Measurements from ENCODE around the gene CLASP1.

CLASP1 gene

GRCh38 chr2:121429119-121429903 is 220.0 kb downstream of the CLASP1 start:
- no peak for DNase-seq (ENCODE audit: low read depth in 1 of 2, low spot score in 1 of 2)

GRCh38 chr2:121427187-121427689 is 222.0 kb downstream of the CLASP1 start:
- no peak for DNase-seq (ENCODE audit: low read depth in 1 of 2, low spot score in 1 of 2)

- no peak for DNase-seq (ENCODE audit: low read depth in 1 of 2, low spot score in 1 of 2)
Measured at GRCh38 chr2:121420486-121420885, 228.8 kb downstream of the CLASP1 start.

- DNase-seq (ENCODE audit: low read depth in 1 of 2, low spot score in 1 of 2): no peak
Measured at GRCh38 chr2:121419081-121419699, 230.1 kb downstream of the CLASP1 start.

- no peak for DNase-seq (ENCODE audit: low read depth in 1 of 2, low spot score in 1 of 2)
Measured at GRCh38 chr2:121418494-121419058, 230.7 kb downstream of the CLASP1 start.

GRCh38 chr2:121417826-121418225 is 231.4 kb downstream of the CLASP1 start:
- no peak for DNase-seq (ENCODE audit: low read depth in 1 of 2, low spot score in 1 of 2)

GRCh38 chr2:121415727-121416126 is 233.5 kb downstream of the CLASP1 start:
- no peak for DNase-seq (ENCODE audit: low read depth in 1 of 2, low spot score in 1 of 2)

- no peak for DNase-seq (ENCODE audit: low read depth in 1 of 2, low spot score in 1 of 2)
Measured at GRCh38 chr2:121412349-121412748, 236.9 kb downstream of the CLASP1 start.

GRCh38 chr2:121409966-121410365 is 239.3 kb downstream of the CLASP1 start:
- no peak for DNase-seq (ENCODE audit: low read depth in 1 of 2, low spot score in 1 of 2)

- DNase-seq (ENCODE audit: low read depth in 1 of 2, low spot score in 1 of 2): no peak
Measured at GRCh38 chr2:121409388-121409787, 239.9 kb downstream of the CLASP1 start.

GRCh38 chr2:121408641-121409040 is 240.6 kb downstream of the CLASP1 start:
- no peak for DNase-seq (ENCODE audit: low read depth in 1 of 2, low spot score in 1 of 2)

- DNase-seq (ENCODE audit: low read depth in 1 of 2, low spot score in 1 of 2): no peak
Measured at GRCh38 chr2:121405233-121405632, 244.0 kb downstream of the CLASP1 start.

GRCh38 chr2:121400201-121400600 is 249.1 kb downstream of the CLASP1 start:
- no peak for DNase-seq (ENCODE audit: low read depth in 1 of 2, low spot score in 1 of 2)

GRCh38 chr2:121398853-121399252 is 250.4 kb downstream of the CLASP1 start:
- no peak for DNase-seq (ENCODE audit: low read depth in 1 of 2, low spot score in 1 of 2)

- DNase-seq (ENCODE audit: low read depth in 1 of 2, low spot score in 1 of 2): no peak
Measured at GRCh38 chr2:121390082-121390692, 259.1 kb downstream of the CLASP1 start.

- no peak for DNase-seq (ENCODE audit: low read depth in 1 of 2, low spot score in 1 of 2)
Measured at GRCh38 chr2:121388371-121388770, 260.9 kb downstream of the CLASP1 start.

- DNase-seq (ENCODE audit: low read depth in 1 of 2, low spot score in 1 of 2): no peak
Measured at GRCh38 chr2:121387591-121388325, 261.5 kb downstream of the CLASP1 start.

- no peak for DNase-seq (ENCODE audit: low read depth in 1 of 2, low spot score in 1 of 2)
Measured at GRCh38 chr2:121386707-121387106, 262.6 kb downstream of the CLASP1 start.

GRCh38 chr2:121386102-121386501 is 263.2 kb downstream of the CLASP1 start:
- DNase-seq (ENCODE audit: low read depth in 1 of 2, low spot score in 1 of 2): no peak

GRCh38 chr2:121382744-121383143 is 266.5 kb downstream of the CLASP1 start:
- DNase-seq (ENCODE audit: low read depth in 1 of 2, low spot score in 1 of 2): no peak

GRCh38 chr2:121377646-121378045 is 271.6 kb downstream of the CLASP1 start:
- no peak for DNase-seq (ENCODE audit: low read depth in 1 of 2, low spot score in 1 of 2)
